Endothelial cell of umbilical vein (primary cell): Measurements from ENCODE around the gene ARHGAP28. TPM values are rescaled to one million over a fixed set of nuclear protein-coding genes. Genes with fewer than 3 reads are reported as not detected.

Source experiments
- BruUV-seq: library from RNA; stranded (reverse); fragments of 400-500 nt; replicated peaks from 2 replicates; lab custom pipeline; 2021; lab: Mats Ljungman, UMichigan
- CTCF ChIA-PET: fragments of 300-600, 350-600 bp; sonication (Branson Sonifier 250); formaldehyde crosslinking; loops from one replicate; lab custom pipeline; 2021; ENCODE audit warnings: antibody characterized with exemption, inconsistent platforms; lab: Charles Lee
- POLR2A ChIA-PET: fragments of 300-600, 350-600 bp; sonication (Branson Sonifier 250); formaldehyde crosslinking; loops from one replicate; lab custom pipeline; 2021; ENCODE audit warnings: antibody characterized with exemption, inconsistent platforms; lab: Charles Lee
- DNase-seq: peaks from one replicate; pipeline ENCODE4 v3.0.0-alpha.2; 2011; ENCODE audit warnings: low read depth, low spot score
- FAIRE-seq: peaks from 2 replicates; lab custom pipeline; 2011; peaks lifted over from hg19 to GRCh38; lab: Jason Lieb, UNC
- H2AFZ ChIP-seq: 2 replicates; pipeline ENCODE4 v1.6.0; 2012; ENCODE audit warnings: low read depth, low read length, control low read depth, inconsistent platforms
- H3K27ac ChIP-seq: 2 replicates; pipeline ENCODE4 v1.5.1; 2011; ENCODE audit warnings: low read depth, mild to moderate bottlenecking, control low read depth, low read length, moderate library complexity; ENCODE audit not compliant: insufficient read depth
- H3K27me3 ChIP-seq, 2 experiments: 2 replicates each; pipeline versions ENCODE4 v1.6.0 to v1.6.1; 2011; ENCODE audit warnings: low read length in 2 of 2, mixed read lengths in 1 of 2; ENCODE audit not compliant: control insufficient read depth in 2 of 2, insufficient read depth in 2 of 2
- H3K36me3 ChIP-seq, 2 experiments: 2 replicates in 1 of 2; 3 replicates in 1 of 2; pipeline ENCODE4 v1.5.1; 2011; ENCODE audit warnings: low read length in 2 of 2, mild to moderate bottlenecking in 1 of 2, moderate library complexity in 1 of 2; ENCODE audit not compliant: control insufficient read depth in 2 of 2, insufficient read depth in 2 of 2; ENCODE audit errors: extremely low read depth in 1 of 2
- H3K4me1 ChIP-seq: 3 replicates; pipeline ENCODE4 v1.5.1; 2011; ENCODE audit warnings: mild to moderate bottlenecking, low read length; ENCODE audit not compliant: control insufficient read depth, insufficient read depth; ENCODE audit errors: extremely low read depth
- H3K4me2 ChIP-seq: 2 replicates; pipeline ENCODE4 v1.6.1; 2011; ENCODE audit warnings: low read length, control low read depth, mixed read lengths; ENCODE audit not compliant: insufficient read depth
- H3K4me3 ChIP-seq, 3 experiments: fragments of 200-600 bp in 1 of 3; sonication (generic), shearing (Covaris generic) in 1 of 3; replicated peaks in 1 of 3; 2 replicates each; pipeline ENCODE4 v1.5.1; 2011 to 2016; ENCODE audit warnings: control low read depth in 3 of 3, low read length in 3 of 3, mild to moderate bottlenecking in 2 of 3, inconsistent platforms in 1 of 3, low read depth in 1 of 3, moderate library complexity in 1 of 3; ENCODE audit not compliant: insufficient read depth in 1 of 3
- H3K79me2 ChIP-seq: 2 replicates; pipeline ENCODE4 v1.6.0; 2012; ENCODE audit warnings: low read length, inconsistent platforms; ENCODE audit not compliant: control insufficient read depth, insufficient read depth
- H3K9ac ChIP-seq: replicated peaks from 2 replicates; pipeline ENCODE3; 2011; ENCODE audit warnings: low read length, control low read depth; ENCODE audit not compliant: insufficient read depth; ENCODE audit errors: extremely low read depth
- H3K9me1 ChIP-seq: replicated peaks from 3 replicates; pipeline ENCODE4 v1.6.0; 2011; ENCODE audit warnings: mild to moderate bottlenecking, low read length; ENCODE audit not compliant: control insufficient read depth, insufficient read depth; ENCODE audit errors: extremely low read depth
- H3K9me3 ChIP-seq: replicated peaks from 2 replicates; pipeline ENCODE4 v1.5.1; 2012; ENCODE audit warnings: low read length, inconsistent platforms; ENCODE audit not compliant: control insufficient read depth, insufficient read depth
- H4K20me1 ChIP-seq: replicated peaks from 2 replicates; pipeline ENCODE3; 2011; ENCODE audit warnings: mild to moderate bottlenecking, low read length; ENCODE audit not compliant: control insufficient read depth, insufficient read depth; ENCODE audit errors: extremely low read depth
- CTCF ChIP-seq, 2 donors: IDR thresholded peaks; 1 replicate in 1 of 2; 2 replicates in 1 of 2; pipeline ENCODE4 v1.5.1; 2011; ENCODE audit warnings: low read length in 2 of 2, mild to moderate bottlenecking in 2 of 2, moderate library complexity in 2 of 2, control low read depth in 1 of 2, inconsistent platforms in 1 of 2, low read depth in 1 of 2; ENCODE audit not compliant: insufficient read depth in 1 of 2; ENCODE audit errors: extremely low read depth in 1 of 2
- EZH2 ChIP-seq: IDR thresholded peaks from 2 replicates; pipeline ENCODE4 v1.6.1; 2012; ENCODE audit warnings: borderline replicate concordance, low read depth, mild to moderate bottlenecking, moderate library complexity, low read length, inconsistent platforms; ENCODE audit not compliant: severe bottlenecking
- FOS ChIP-seq: IDR thresholded peaks from 2 replicates; pipeline ENCODE4 v1.6.1; 2011; ENCODE audit warnings: mild to moderate bottlenecking, low read length, moderate library complexity, borderline replicate concordance; ENCODE audit not compliant: insufficient read depth
- GATA2 ChIP-seq: IDR thresholded peaks from 2 replicates; pipeline ENCODE4 v1.7.0; 2011; ENCODE audit warnings: low read depth, mild to moderate bottlenecking, moderate library complexity, mixed read lengths, low read length; ENCODE audit not compliant: insufficient read length, insufficient read depth
- JUN ChIP-seq: IDR thresholded peaks from 2 replicates; pipeline ENCODE4 v1.6.1; 2011; ENCODE audit warnings: borderline replicate concordance, low read depth; ENCODE audit not compliant: insufficient read length, insufficient read depth
- MAX ChIP-seq: IDR thresholded peaks from 2 replicates; pipeline ENCODE4 v1.6.1; 2011; ENCODE audit not compliant: insufficient read depth, insufficient read length
- MYC ChIP-seq: IDR thresholded peaks from one replicate; pipeline ENCODE4 v1.6.1; 2011; ENCODE audit warnings: mild to moderate bottlenecking, low read depth, low read length
- POLR2A ChIP-seq: IDR thresholded peaks from 2 replicates; pipeline ENCODE4 v1.6.1; 2012; ENCODE audit warnings: low read depth, mild to moderate bottlenecking, control low read depth, low read length
- POLR2AphosphoS5 ChIP-seq: IDR thresholded peaks from 2 replicates; pipeline ENCODE4 v1.6.1; 2012; ENCODE audit warnings: low read depth, mild to moderate bottlenecking, control low read depth, low read length, moderate library complexity; ENCODE audit not compliant: insufficient read depth
- dilution Hi-C: fragments of 300-500 bp; cut with MboI; formaldehyde crosslinking; loops from one replicate; pipeline ENCODE4 v1.15.0; 2019; ENCODE audit warnings: low sequenced_read_pairs; ENCODE audit not compliant: extremely low pct_ligation_motif_present
- intact Hi-C: fragments of 100-400 bp; cut with micrococcal nuclease; formaldehyde crosslinking; loops from one replicate; pipeline ENCODE4 v1.10.0; 2022
- polyA plus RNA-seq, 4 experiments: library from polyadenylated mRNA; depleted of rRNA in 3 of 4; stranded (reverse) in 3 of 4; unstranded in 1 of 4; fragments of >200 nt; gene quantifications; 2 replicates each; pipeline versions ENCODE4 v1.2.1 to v1.2.3, GENCODE V29; 2011 to 2012; ENCODE audit warnings: missing spikeins in 1 of 4
- total RNA-seq: library from RNA; stranded (reverse); gene quantifications from 2 replicates; pipeline ENCODE4 v1.2.3, GENCODE V29; 2021

The ARHGAP28 gene
- total and polyA plus RNA-seq, 2 donors (not counting 3 experiments of a cell fraction or from before 2014, with no cell fraction given), result 3.8 to 23.4 TPM

- Histone ChIP-seq H4K20me1 (no peaks in the 10 kb centered on the region), H3K4me3 (no peak overlapping the region), H3K4me2 (no peak overlapping the region), H3K9me3 (no peaks in the 10 kb centered on the region), H3K4me1 (no peaks in the 10 kb centered on the region), H3K27me3 (no peaks in the 10 kb centered on the region), H3K9me1 (no peaks in the 10 kb centered on the region), H3K9ac (no peak overlapping the region), H2AFZ (no peak overlapping the region), H3K27ac (no peak overlapping the region), H3K79me2 (no peaks in the 10 kb centered on the region), H3K36me3 (no peaks in the 10 kb centered on the region)
- TF ChIP-seq MYC (no peak), MAX (no peak), JUN (no peak), CTCF (IDR thresholded peaks at IDR 0.05; ENCODE audit: extremely low read depth in 1 of 2, insufficient read depth in 1 of 2, low read depth in 1 of 2, low read length in 2 of 2) (no peak), GATA2 (no peak), POLR2AphosphoS5 (no peak), FOS (no peak), EZH2 (no peak), POLR2A (no peak)
- dilution Hi-C loops, result no loop called here
- intact Hi-C loops, result no loop called here
- POLR2A ChIA-PET, result no interaction called here
- CTCF ChIA-PET, result interaction anchor here (1.2 kb wide), 1 partner anchor 402 kb away, joined by 3 read pairs; no protein-coding TSS in a partner anchor
- FAIRE-seq (no peak), DNase-seq (no peak)
- BruUV-seq, result no TSS peak
Observed at GRCh38 chr18:6923220-6923619, 193.7 kb downstream of the ARHGAP28 start.
